Nephron progenitor cell (in vitro differentiated cells): ENCODE data around the gene SLC35F3.

Experiments used
- DNase-seq: peaks from one replicate; pipeline ENCODE4 v3.0.0; 2021
- H3K27ac Mint-ChIP-seq: 2 replicates; pipeline ENCODE4 v1.8.0; 2021; ENCODE audit warnings: mild to moderate bottlenecking, moderate library complexity, mixed read lengths
- H3K27me3 Mint-ChIP-seq: 2 replicates; pipeline ENCODE4 v1.8.0; 2021; ENCODE audit warnings: mild to moderate bottlenecking, low read depth, mixed read lengths; ENCODE audit not compliant: poor library complexity
- H3K36me3 Mint-ChIP-seq: 2 replicates; pipeline ENCODE4 v1.8.0; 2021; ENCODE audit warnings: low read depth, mixed read lengths
- H3K4me1 Mint-ChIP-seq: 2 replicates; pipeline ENCODE4 v1.8.0; 2021; ENCODE audit warnings: mixed read lengths
- H3K4me3 Mint-ChIP-seq: 2 replicates; pipeline ENCODE4 v1.8.0; 2021; ENCODE audit warnings: mild to moderate bottlenecking, moderate library complexity, mixed read lengths
- H3K9me3 Mint-ChIP-seq: 2 replicates; pipeline ENCODE4 v1.8.0; 2021; ENCODE audit warnings: mild to moderate bottlenecking, moderate library complexity, mixed read lengths
- CTCF ChIP-seq: fragments of 200-600 bp; sonication (generic); IDR thresholded peaks from 2 replicates; pipeline ENCODE4 v1.5.0; 2021; ENCODE audit warnings: antibody characterized with exemption

The SLC35F3 gene

GRCh38 chr1:233865902-233866301 is 38.6 kb upstream of the SLC35F3 start:
- Mint-ChIP-seq H3K9me3 (peaks cover 35% of the 10 kb centered on the region), H3K4me1 (no peaks in the 10 kb centered on the region), H3K27me3 (peaks cover 3% of the 10 kb centered on the region), H3K27ac (no peak overlapping the region), H3K36me3 (peaks cover 5% of the 10 kb centered on the region), H3K4me3 (no peak overlapping the region)
- DNase-seq = no peak
- TF ChIP-seq CTCF = no peak

DNA sequence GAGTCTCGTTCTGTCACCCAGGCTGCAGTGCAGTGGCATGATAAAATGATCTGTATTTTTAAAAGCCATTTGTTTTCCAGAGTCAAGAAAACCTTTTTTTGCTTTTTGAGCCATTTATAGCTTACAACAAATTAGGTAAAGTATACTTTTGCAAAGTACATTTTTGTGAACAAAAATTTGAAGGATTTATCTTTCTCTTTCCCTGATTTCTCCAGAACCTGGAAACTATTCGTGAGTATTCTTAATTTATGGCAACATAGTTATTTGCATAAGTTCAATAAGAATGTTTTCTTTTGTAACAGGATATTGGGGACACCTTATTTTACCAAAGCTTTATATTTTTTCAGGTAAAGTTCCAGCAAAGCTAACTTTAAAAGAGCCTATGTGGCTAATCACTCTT is 37.4 kb upstream of the SLC35F3 start:
- no peak for DNase-seq
- H3K36me3 Mint-ChIP-seq = peaks cover 5% of the 10 kb centered on the region
- H3K9me3 Mint-ChIP-seq = peaks cover 35% of the 10 kb centered on the region
- no peak for TF ChIP-seq CTCF
- H3K4me3 Mint-ChIP-seq = no peak overlapping the region
- H3K4me1 Mint-ChIP-seq = no peaks in the 10 kb centered on the region
- no peak overlapping the region for H3K27ac Mint-ChIP-seq
- H3K27me3 Mint-ChIP-seq = peaks cover 3% of the 10 kb centered on the region

DNA sequence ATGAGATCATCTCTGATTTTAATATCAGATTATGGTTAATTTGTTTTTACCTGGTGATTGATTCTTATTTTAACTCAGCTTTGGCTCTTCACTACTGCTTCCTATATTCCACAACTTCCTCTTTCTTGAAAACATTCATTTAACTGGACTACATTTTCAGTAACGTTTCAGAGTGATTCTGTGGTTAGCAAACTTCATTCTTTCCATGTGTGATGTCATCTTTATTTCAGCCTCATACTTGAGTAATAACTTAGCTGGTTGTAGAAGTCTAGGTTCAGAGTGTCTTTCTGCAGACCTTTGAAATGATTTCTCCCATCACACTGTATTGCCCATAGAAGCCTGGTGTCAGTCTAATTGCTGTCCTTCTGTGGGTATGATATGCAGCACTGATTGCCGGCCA is 36.0 kb upstream of the SLC35F3 start:
- Mint-ChIP-seq H3K36me3 (peaks cover 5% of the 10 kb centered on the region), H3K9me3 (peaks cover 35% of the 10 kb centered on the region), H3K27me3 (peaks cover 8% of the 10 kb centered on the region), H3K27ac (no peak overlapping the region), H3K4me1 (no peaks in the 10 kb centered on the region), H3K4me3 (no peak overlapping the region)
- no peak for TF ChIP-seq CTCF
- DNase-seq = no peak

- Mint-ChIP-seq H3K27me3 (peaks cover 11% of the 10 kb centered on the region), H3K9me3 (peaks cover 35% of the 10 kb centered on the region), H3K4me3 (no peak overlapping the region), H3K4me1 (no peaks in the 10 kb centered on the region), H3K36me3 (peaks cover 5% of the 10 kb centered on the region), H3K27ac (no peak overlapping the region)
- DNase-seq = no peak
- TF ChIP-seq CTCF = no peak
Observed at GRCh38 chr1:233869680-233870079, 34.8 kb upstream of the SLC35F3 start.

GRCh38 chr1:233873666-233874065 is 30.8 kb upstream of the SLC35F3 start:
- Mint-ChIP-seq H3K4me3 (no peak overlapping the region), H3K4me1 (no peaks in the 10 kb centered on the region), H3K9me3 (peaks cover 5% of the 10 kb centered on the region), H3K27me3 (peaks cover 16% of the 10 kb centered on the region), H3K36me3 (no peaks in the 10 kb centered on the region), H3K27ac (no peak overlapping the region)
- no peak for TF ChIP-seq CTCF
- no peak for DNase-seq

DNA sequence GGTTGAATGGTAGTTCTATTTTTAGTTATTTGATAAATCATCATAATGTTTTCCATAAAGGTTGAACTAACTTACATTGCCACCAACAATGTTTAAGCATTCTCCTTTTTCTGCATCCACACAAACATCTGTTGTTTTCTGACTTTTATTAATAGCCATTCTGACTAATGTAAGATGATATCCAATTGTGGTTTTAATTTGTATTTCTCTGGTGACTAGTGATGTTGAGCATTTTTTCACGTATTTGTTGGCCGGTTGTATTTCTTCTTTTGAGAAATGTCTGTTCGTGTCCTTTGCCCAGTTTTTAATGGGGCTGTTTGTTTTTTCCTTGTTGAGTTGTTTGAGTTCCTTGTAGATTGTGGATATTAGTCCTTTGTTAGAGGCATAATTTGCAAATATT is 24.6 kb upstream of the SLC35F3 start:
- Mint-ChIP-seq H3K27ac (no peak overlapping the region), H3K4me3 (no peak overlapping the region), H3K27me3 (peaks cover 4% of the 10 kb centered on the region), H3K4me1 (no peaks in the 10 kb centered on the region), H3K36me3 (no peaks in the 10 kb centered on the region), H3K9me3 (no peaks in the 10 kb centered on the region)
- no peak for TF ChIP-seq CTCF
- no peak for DNase-seq
